Hepatocyte (in vitro differentiated cells): ENCODE measurements around the gene OR52I2.

Source experiments
- EZH2phosphoT487 ChIP-seq: fragments of 200-600 bp; sonication (generic); IDR thresholded peaks from one replicate; pipeline ENCODE4 v1.6.1; 2018; ENCODE audit warnings: antibody characterized with exemption, mild to moderate bottlenecking, low read depth, moderate library complexity; ENCODE audit not compliant: unreplicated experiment, severe bottlenecking
- TF ChIP-seq, protein P1 (sequence below): fragments of 200-600 bp; sonication (generic); IDR thresholded peaks from 2 replicates; pipeline ENCODE4 v1.5.1; 2016; ENCODE audit warnings: antibody characterized with exemption, mild to moderate bottlenecking; ENCODE audit not compliant: poor library complexity

DNA sequence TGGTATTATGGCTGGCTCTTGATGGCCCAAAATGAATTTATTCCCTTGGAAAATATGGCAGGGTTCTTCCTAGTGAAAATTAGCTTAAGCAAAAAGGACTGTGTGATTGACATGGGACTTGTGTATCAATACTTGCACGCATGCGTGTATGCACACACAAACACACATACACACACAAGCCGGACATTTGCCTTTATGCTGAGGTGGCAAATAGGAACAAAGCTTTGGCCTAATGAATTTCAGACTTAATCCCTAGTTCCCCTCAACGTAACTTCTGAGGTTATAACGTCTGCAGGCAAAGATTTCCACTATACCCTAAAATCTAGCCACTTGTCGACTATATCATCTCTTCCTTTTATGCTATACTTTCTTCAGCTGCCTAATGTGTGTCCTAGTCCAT lies 2.9 kb upstream of the OR52I2 start:
- TF ChIP-seq, protein P1, sequence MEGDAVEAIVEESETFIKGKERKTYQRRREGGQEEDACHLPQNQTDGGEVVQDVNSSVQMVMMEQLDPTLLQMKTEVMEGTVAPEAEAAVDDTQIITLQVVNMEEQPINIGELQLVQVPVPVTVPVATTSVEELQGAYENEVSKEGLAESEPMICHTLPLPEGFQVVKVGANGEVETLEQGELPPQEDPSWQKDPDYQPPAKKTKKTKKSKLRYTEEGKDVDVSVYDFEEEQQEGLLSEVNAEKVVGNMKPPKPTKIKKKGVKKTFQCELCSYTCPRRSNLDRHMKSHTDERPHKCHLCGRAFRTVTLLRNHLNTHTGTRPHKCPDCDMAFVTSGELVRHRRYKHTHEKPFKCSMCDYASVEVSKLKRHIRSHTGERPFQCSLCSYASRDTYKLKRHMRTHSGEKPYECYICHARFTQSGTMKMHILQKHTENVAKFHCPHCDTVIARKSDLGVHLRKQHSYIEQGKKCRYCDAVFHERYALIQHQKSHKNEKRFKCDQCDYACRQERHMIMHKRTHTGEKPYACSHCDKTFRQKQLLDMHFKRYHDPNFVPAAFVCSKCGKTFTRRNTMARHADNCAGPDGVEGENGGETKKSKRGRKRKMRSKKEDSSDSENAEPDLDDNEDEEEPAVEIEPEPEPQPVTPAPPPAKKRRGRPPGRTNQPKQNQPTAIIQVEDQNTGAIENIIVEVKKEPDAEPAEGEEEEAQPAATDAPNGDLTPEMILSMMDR: no peak
- no peak for TF ChIP-seq EZH2phosphoT487
